ENCODE data around the gene TTC28. TPM values are rescaled to one million over a fixed set of nuclear protein-coding genes. Genes with fewer than 3 reads are reported as not detected.
"Not testable (repeated sequence)": the region's sequence is repeated elsewhere in the genome, so short reads cannot be mapped to it uniquely, and the experiment has no call there.

The TTC28 gene
- total and polyA plus RNA-seq, 11 donors = 5.1 to 34.9 (median 21.8) TPM

- H3K9me3 ChIP-seq = no peaks in the 10 kb centered on the region
- ATAC-seq (no peak), DNase-seq (no peak)
- H3K36me3 ChIP-seq = no peaks in the 10 kb centered on the region
- WGBS, 4 donors = 48 to 68% (median 64%) methylated on average over 1 of the region's 1 CpG
- H3K4me3 ChIP-seq = no peak overlapping the region
- TF ChIP-seq CTCF (IDR thresholded peaks at IDR 0.05) (no peak), POLR2A (IDR thresholded peaks at IDR 0.05) (no peak)
- H3K27me3 ChIP-seq = no peaks in the 10 kb centered on the region
- intact Hi-C loops (cut with DNase I) = no loop called here
- peaks cover 0 to 21% (median 15%) of the 10 kb centered on the region in 12 donors for H3K4me1 ChIP-seq
- no peak overlapping the region for H3K27ac ChIP-seq
Observed at GRCh38 chr22:28204382-28204781, 475.3 kb downstream of the TTC28 start.

- no peaks in the 10 kb centered on the region for H3K9me3 ChIP-seq
- peak in 2 of 4 donors; percentile 42 to 50 for ATAC-seq
- no peak overlapping the region for H3K27ac ChIP-seq
- H3K4me1 ChIP-seq = peaks cover 0 to 21% (median 15%) of the 10 kb centered on the region in 12 donors
- no peaks in the 10 kb centered on the region for H3K36me3 ChIP-seq
- TF ChIP-seq POLR2A (IDR thresholded peaks at IDR 0.05) = no peak
- no peak for TF ChIP-seq CTCF (IDR thresholded peaks at IDR 0.05)
- intact Hi-C loops (cut with DNase I) = no loop called here
- no peak overlapping the region for H3K4me3 ChIP-seq
- H3K27me3 ChIP-seq = no peaks in the 10 kb centered on the region
- DNase-seq = no peak
- WGBS, 4 donors = 41 to 71% (median 61%) methylated on average over 1 of the region's 1 CpG
Observed at GRCh38 chr22:28203286-28203685, 476.4 kb downstream of the TTC28 start.

- ATAC-seq (no peak), DNase-seq (no peak)
- 87 to 100% (median 96%) methylated on average over 2 of the region's 2 CpGs for WGBS, 4 donors
Observed at GRCh38 chr22:28198692-28199091, 480.9 kb downstream of the TTC28 start.

GRCh38 chr22:28191571-28191970 lies 488.1 kb downstream of the TTC28 start:
- H3K9me3 ChIP-seq; H3K4me1 ChIP-seq; H3K36me3 ChIP-seq; H3K27me3 ChIP-seq; ATAC-seq; intact Hi-C loops (cut with DNase I); H3K4me3 ChIP-seq; H3K27ac ChIP-seq: not testable (repeated sequence)
- WGBS, 4 donors = 86 to 91% (median 89%) methylated on average over 8 of the region's 8 CpGs
- peak in 1 of 5 donors; percentile 22 for DNase-seq

More at GRCh38 chr22:28198692-28199091, 480.9 kb downstream of the TTC28 start:
- Histone ChIP-seq H3K4me1 (peaks cover 0 to 10% (median 6%) of the 10 kb centered on the region in 12 donors), H3K27ac (no peak overlapping the region), H3K9me3 (no peaks in the 10 kb centered on the region), H3K4me3 (no peak overlapping the region), H3K27me3 (no peaks in the 10 kb centered on the region), H3K36me3 (no peaks in the 10 kb centered on the region)
- TF ChIP-seq POLR2A (IDR thresholded peaks at IDR 0.05) (no peak), CTCF (IDR thresholded peaks at IDR 0.05) (no peak)
- intact Hi-C loops (cut with DNase I) = no loop called here

All from heart left ventricle (tissue), 16 donors.